K562 (cell line): ENCODE measurements around the gene NOL11. TPM values are rescaled to one million over a fixed set of nuclear protein-coding genes. Genes with fewer than 3 reads are reported as not detected.

ENCODE experiments used
- BCOR ChIP-seq: fragments of 450-650 bp; IDR thresholded peaks from 2 replicates; pipeline ENCODE4 v1.6.1; 2016
- CCNT2 ChIP-seq: IDR thresholded peaks from 2 replicates; pipeline ENCODE4 v1.6.1; 2011; ENCODE audit warnings: borderline replicate concordance, low read depth, mild to moderate bottlenecking, moderate library complexity, mixed read lengths, low read length; ENCODE audit not compliant: insufficient read length; ENCODE audit errors: extremely low read depth
- HNRNPL ChIP-seq: fragments of 200-400 bp; formaldehyde crosslinking; IDR thresholded peaks from 2 replicates; pipeline ENCODE4 v1.6.1; 2017; ENCODE audit warnings: low read depth, mild to moderate bottlenecking, low read length
- KAT7 ChIP-seq: sonication (generic); formaldehyde crosslinking; IDR thresholded peaks from 2 replicates; pipeline ENCODE4 v1.8.0; 2022; ENCODE audit warnings: missing genetic modification reagents, mild to moderate bottlenecking, borderline replicate concordance
- MED1 ChIP-seq: sonication (generic); formaldehyde crosslinking; IDR thresholded peaks from 2 replicates; pipeline ENCODE4 v1.8.1; 2023; ENCODE audit warnings: missing genetic modification reagents, borderline replicate concordance
- RBM25 ChIP-seq: fragments of 200-400 bp; formaldehyde crosslinking; IDR thresholded peaks from 2 replicates; pipeline ENCODE4 v1.6.1; 2018; ENCODE audit warnings: low read length, low read depth, moderate library complexity; ENCODE audit not compliant: severe bottlenecking
- STAT5A ChIP-seq: IDR thresholded peaks from 2 replicates; pipeline ENCODE4 v1.6.1; 2012; ENCODE audit warnings: low read length, inconsistent platforms, borderline replicate concordance
- TCF7 ChIP-seq: sonication (generic); IDR thresholded peaks from 2 replicates; pipeline ENCODE4 v1.6.1; 2016; ENCODE audit warnings: antibody characterized with exemption, borderline replicate concordance
- YBX1 ChIP-seq: fragments of 450-650 bp; IDR thresholded peaks from 2 replicates; pipeline ENCODE4 v1.7.1; 2016; ENCODE audit warnings: mild to moderate bottlenecking
- ZKSCAN8 ChIP-seq: fragments of 200-800 bp; sonication (Bioruptor generic); IDR thresholded peaks from 2 replicates; pipeline ENCODE4 v1.6.1; 2016; ENCODE audit warnings: missing genetic modification characterization, missing compliant biosample characterization
- ZNF121 ChIP-seq: sonication (generic); formaldehyde crosslinking; conservative IDR thresholded peaks from 2 replicates; pipeline ENCODE4 v1.8.0; 2022; ENCODE audit warnings: missing genetic modification reagents
- ZNF146 ChIP-seq: IDR thresholded peaks from one replicate; pipeline ENCODE4 v1.6.1; 2018; ENCODE audit warnings: missing compliant biosample characterization; ENCODE audit not compliant: unreplicated experiment
- ZNF586 ChIP-seq: fragments of 450-650 bp; formaldehyde crosslinking; conservative IDR thresholded peaks from 2 replicates; pipeline ENCODE4 v1.4.0; 2020; ENCODE audit warnings: mild to moderate bottlenecking, moderate library complexity
- ZNF668 ChIP-seq: fragments of 250-450 bp; sonication (Bioruptor Pico); IDR thresholded peaks from 2 replicates; pipeline ENCODE4 v1.8.0; 2022; ENCODE audit warnings: mild to moderate bottlenecking, inconsistent platforms
- polyA plus RNA-seq, 8 experiments: library from polyadenylated mRNA; depleted of rRNA in 4 of 8; stranded (reverse) in 5 of 8; unstranded in 3 of 8; fragments of >200 nt; fragmentation: Nextera tagmentation in 2 of 8; fragmentation: Illumina TruSeq in 1 of 8; extraction: Ambion mirVana in 2 of 8; extraction: Trizol in 1 of 8; gene quantifications; 2 replicates each; pipeline versions ENCODE4 v1.2.1 to v1.2.3, GENCODE V29; 2011 to 2014; ENCODE audit warnings: inconsistent platforms in 1 of 8, missing spikeins in 1 of 8
- total RNA-seq, 7 experiments: library from RNA; depleted of rRNA in 6 of 7; stranded (reverse); fragments of >200 nt in 6 of 7; fragmentation: Illumina TruSeq in 2 of 7; extraction: Trizol in 2 of 7; gene quantifications; 2 replicates each; pipeline versions ENCODE4 v1.2.1 to v1.2.3, GENCODE V29; 2011 to 2021; ENCODE audit warnings: low replicate concordance in 1 of 7
- TF ChIP-seq, protein P1 (sequence below): fragments of 450-650 bp; formaldehyde crosslinking; IDR thresholded peaks from 2 replicates; pipeline ENCODE4 v1.4.0; 2020; ENCODE audit warnings: mild to moderate bottlenecking
- TF ChIP-seq, protein P2 (sequence below): fragments of 250-450 bp; sonication (Bioruptor Pico); IDR thresholded peaks from 2 replicates; pipeline ENCODE4 v1.5.1; 2021; ENCODE audit warnings: mild to moderate bottlenecking
- TF ChIP-seq, protein P3 (sequence below): fragments of 450-650 bp; formaldehyde crosslinking; IDR thresholded peaks from 2 replicates; pipeline ENCODE4 v1.4.0; 2022; ENCODE audit warnings: mild to moderate bottlenecking, moderate library complexity
- TF ChIP-seq, protein P4 (sequence below): sonication (generic); formaldehyde crosslinking; IDR thresholded peaks from 2 replicates; pipeline ENCODE4 v1.8.1; 2023; ENCODE audit warnings: mild to moderate bottlenecking, missing genetic modification reagents
- TF ChIP-seq, protein P5 (sequence below): fragments of 450-650 bp; IDR thresholded peaks from 2 replicates; pipeline ENCODE4 v1.6.1; 2016
- TF ChIP-seq, protein P6 (sequence below): IDR thresholded peaks from 3 replicates; pipeline ENCODE4 v1.6.1; 2011; ENCODE audit warnings: borderline replicate concordance, mild to moderate bottlenecking, moderate library complexity; ENCODE audit not compliant: insufficient read length; ENCODE audit errors: extremely low read depth

The NOL11 gene
- total and polyA plus RNA-seq, 9 of the 15 experiments (the other 6 are each of a cell fraction or from before 2014, with no cell fraction given): 61.1 to 175 (median 121) TPM

DNA sequence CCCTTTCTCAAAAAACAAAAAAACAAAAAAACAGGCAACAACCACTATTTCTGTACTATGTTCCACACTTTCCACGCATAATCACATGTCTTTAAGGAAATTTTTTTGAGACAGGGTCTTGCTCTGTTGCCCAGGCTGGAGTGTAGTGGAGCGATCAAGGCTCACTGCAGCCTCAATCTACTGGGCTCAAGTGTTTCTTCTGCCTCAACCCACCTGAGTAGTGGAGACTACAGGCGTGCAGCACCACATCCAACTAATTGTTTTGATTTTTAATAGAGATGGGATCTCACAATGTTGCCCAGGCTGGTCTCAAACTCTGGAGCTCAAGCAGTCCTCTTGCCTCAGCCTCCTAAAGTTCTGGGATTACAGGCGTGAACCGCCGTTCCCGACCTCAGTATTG, 54.9 kb downstream of the NOL11 start (continued):
- TF ChIP-seq MED1 (no peak), ZNF668 (no peak), RBM25 (peak; percentile 44), ZNF146 (CRISPR knock-in tag) (no peak), TCF7 (no peak), KAT7 (no peak), STAT5A (no peak), ZNF586 (CRISPR knock-in tag) (no peak), ZNF121 (CRISPR knock-in tag) (peak; percentile 98), YBX1 (no peak), ZKSCAN8 (no peak), CCNT2 (no peak), HNRNPL (no peak), BCOR (peak; percentile 12; the same call in 1 of the 2 replicates)
- TF ChIP-seq, protein P1, sequence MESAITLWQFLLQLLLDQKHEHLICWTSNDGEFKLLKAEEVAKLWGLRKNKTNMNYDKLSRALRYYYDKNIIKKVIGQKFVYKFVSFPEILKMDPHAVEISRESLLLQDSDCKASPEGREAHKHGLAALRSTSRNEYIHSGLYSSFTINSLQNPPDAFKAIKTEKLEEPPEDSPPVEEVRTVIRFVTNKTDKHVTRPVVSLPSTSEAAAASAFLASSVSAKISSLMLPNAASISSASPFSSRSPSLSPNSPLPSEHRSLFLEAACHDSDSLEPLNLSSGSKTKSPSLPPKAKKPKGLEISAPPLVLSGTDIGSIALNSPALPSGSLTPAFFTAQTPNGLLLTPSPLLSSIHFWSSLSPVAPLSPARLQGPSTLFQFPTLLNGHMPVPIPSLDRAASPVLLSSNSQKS (CRISPR knock-in tag): no peak
- TF ChIP-seq, protein P2, sequence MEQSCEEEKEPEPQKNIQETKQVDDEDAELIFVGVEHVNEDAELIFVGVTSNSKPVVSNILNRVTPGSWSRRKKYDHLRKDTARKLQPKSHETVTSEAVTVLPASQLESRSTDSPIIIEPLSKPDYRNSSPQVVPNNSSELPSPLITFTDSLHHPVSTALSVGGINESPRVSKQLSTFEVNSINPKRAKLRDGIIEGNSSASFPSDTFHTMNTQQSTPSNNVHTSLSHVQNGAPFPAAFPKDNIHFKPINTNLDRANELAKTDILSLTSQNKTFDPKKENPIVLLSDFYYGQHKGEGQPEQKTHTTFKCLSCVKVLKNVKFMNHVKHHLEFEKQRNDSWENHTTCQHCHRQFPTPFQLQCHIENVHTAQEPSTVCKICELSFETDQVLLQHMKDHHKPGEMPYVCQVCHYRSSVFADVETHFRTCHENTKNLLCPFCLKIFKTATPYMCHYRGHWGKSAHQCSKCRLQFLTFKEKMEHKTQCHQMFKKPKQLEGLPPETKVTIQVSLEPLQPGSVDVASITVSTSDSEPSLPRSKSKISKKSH (CRISPR knock-in tag): no peak
- TF ChIP-seq, protein P3, sequence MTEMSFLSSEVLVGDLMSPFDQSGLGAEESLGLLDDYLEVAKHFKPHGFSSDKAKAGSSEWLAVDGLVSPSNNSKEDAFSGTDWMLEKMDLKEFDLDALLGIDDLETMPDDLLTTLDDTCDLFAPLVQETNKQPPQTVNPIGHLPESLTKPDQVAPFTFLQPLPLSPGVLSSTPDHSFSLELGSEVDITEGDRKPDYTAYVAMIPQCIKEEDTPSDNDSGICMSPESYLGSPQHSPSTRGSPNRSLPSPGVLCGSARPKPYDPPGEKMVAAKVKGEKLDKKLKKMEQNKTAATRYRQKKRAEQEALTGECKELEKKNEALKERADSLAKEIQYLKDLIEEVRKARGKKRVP (CRISPR knock-in tag): no peak
- TF ChIP-seq, protein P4, sequence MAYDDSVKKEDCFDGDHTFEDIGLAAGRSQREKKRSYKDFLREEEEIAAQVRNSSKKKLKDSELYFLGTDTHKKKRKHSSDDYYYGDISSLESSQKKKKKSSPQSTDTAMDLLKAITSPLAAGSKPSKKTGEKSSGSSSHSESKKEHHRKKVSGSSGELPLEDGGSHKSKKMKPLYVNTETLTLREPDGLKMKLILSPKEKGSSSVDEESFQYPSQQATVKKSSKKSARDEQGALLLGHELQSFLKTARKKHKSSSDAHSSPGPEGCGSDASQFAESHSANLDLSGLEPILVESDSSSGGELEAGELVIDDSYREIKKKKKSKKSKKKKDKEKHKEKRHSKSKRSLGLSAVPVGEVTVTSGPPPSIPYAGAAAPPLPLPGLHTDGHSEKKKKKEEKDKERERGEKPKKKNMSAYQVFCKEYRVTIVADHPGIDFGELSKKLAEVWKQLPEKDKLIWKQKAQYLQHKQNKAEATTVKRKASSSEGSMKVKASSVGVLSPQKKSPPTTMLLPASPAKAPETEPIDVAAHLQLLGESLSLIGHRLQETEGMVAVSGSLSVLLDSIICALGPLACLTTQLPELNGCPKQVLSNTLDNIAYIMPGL: no peak
- TF ChIP-seq, protein P5, sequence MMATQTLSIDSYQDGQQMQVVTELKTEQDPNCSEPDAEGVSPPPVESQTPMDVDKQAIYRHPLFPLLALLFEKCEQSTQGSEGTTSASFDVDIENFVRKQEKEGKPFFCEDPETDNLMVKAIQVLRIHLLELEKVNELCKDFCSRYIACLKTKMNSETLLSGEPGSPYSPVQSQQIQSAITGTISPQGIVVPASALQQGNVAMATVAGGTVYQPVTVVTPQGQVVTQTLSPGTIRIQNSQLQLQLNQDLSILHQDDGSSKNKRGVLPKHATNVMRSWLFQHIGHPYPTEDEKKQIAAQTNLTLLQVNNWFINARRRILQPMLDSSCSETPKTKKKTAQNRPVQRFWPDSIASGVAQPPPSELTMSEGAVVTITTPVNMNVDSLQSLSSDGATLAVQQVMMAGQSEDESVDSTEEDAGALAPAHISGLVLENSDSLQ: no peak
- TF ChIP-seq, protein P6, sequence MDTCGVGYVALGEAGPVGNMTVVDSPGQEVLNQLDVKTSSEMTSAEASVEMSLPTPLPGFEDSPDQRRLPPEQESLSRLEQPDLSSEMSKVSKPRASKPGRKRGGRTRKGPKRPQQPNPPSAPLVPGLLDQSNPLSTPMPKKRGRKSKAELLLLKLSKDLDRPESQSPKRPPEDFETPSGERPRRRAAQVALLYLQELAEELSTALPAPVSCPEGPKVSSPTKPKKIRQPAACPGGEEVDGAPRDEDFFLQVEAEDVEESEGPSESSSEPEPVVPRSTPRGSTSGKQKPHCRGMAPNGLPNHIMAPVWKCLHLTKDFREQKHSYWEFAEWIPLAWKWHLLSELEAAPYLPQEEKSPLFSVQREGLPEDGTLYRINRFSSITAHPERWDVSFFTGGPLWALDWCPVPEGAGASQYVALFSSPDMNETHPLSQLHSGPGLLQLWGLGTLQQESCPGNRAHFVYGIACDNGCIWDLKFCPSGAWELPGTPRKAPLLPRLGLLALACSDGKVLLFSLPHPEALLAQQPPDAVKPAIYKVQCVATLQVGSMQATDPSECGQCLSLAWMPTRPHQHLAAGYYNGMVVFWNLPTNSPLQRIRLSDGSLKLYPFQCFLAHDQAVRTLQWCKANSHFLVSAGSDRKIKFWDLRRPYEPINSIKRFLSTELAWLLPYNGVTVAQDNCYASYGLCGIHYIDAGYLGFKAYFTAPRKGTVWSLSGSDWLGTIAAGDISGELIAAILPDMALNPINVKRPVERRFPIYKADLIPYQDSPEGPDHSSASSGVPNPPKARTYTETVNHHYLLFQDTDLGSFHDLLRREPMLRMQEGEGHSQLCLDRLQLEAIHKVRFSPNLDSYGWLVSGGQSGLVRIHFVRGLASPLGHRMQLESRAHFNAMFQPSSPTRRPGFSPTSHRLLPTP: no peak
